Ammon's horn (tissue), 1 donor: Measurements from ENCODE around the gene CHD6.

Source experiments
- DNase-seq: peaks from one replicate; pipeline ENCODE4 v3.0.0-alpha.2; 2016; ENCODE audit warnings: low spot score

Gene CHD6

GRCh38 chr20:41463567-41463966 lies 154.6 kb downstream of the CHD6 start:
- no peak for DNase-seq

GRCh38 chr20:41462372-41463161 lies 155.6 kb downstream of the CHD6 start:
- no peak for DNase-seq

- DNase-seq = no peak
These were observed 159.4 kb downstream of the CHD6 start for GRCh38 chr20:41458761-41459160.

GRCh38 chr20:41457173-41457857 lies 160.9 kb downstream of the CHD6 start:
- DNase-seq = no peak

GRCh38 chr20:41456351-41456750 lies 161.8 kb downstream of the CHD6 start:
- no peak for DNase-seq

- DNase-seq = no peak
These were observed 163.9 kb downstream of the CHD6 start for GRCh38 chr20:41454250-41454649.

- peak; percentile 17 for DNase-seq
These were observed 164.9 kb downstream of the CHD6 start for GRCh38 chr20:41453010-41453950.

- DNase-seq = no peak
These were observed 166.0 kb downstream of the CHD6 start for GRCh38 chr20:41452226-41452625.

- DNase-seq = no peak
These were observed 171.2 kb downstream of the CHD6 start for GRCh38 chr20:41447006-41447405.

- no peak for DNase-seq
These were observed 171.7 kb downstream of the CHD6 start for GRCh38 chr20:41446456-41446855.

- no peak for DNase-seq
These were observed 173.4 kb downstream of the CHD6 start for GRCh38 chr20:41444821-41445220.

- DNase-seq = no peak
These were observed 174.5 kb downstream of the CHD6 start for GRCh38 chr20:41443691-41444090.

- DNase-seq = no peak
These were observed 177.3 kb downstream of the CHD6 start for GRCh38 chr20:41440882-41441281.

- no peak for DNase-seq
These were observed 180.3 kb downstream of the CHD6 start for GRCh38 chr20:41437836-41438235.

GRCh38 chr20:41436679-41437078 lies 181.5 kb downstream of the CHD6 start:
- no peak for DNase-seq

GRCh38 chr20:41433203-41433602 lies 185.0 kb downstream of the CHD6 start:
- no peak for DNase-seq

- no peak for DNase-seq
These were observed 185.4 kb downstream of the CHD6 start for GRCh38 chr20:41432746-41433145.

GRCh38 chr20:41428285-41428684 lies 189.9 kb downstream of the CHD6 start:
- DNase-seq = no peak

- no peak for DNase-seq
These were observed 190.3 kb downstream of the CHD6 start for GRCh38 chr20:41427833-41428232.

GRCh38 chr20:41426976-41427375 lies 191.2 kb downstream of the CHD6 start:
- no peak for DNase-seq

GRCh38 chr20:41426086-41426830 lies 191.9 kb downstream of the CHD6 start:
- DNase-seq = no peak
